GM12875 (cell line): Measurements from ENCODE around the gene BPGM.

Experiments
- H3K4me3 ChIP-seq: one replicate; pipeline ENCODE4 v1.5.1; 2011; ENCODE audit warnings: low read depth, low read length, control low read depth
- CTCF ChIP-seq: IDR thresholded peaks from 2 replicates; pipeline ENCODE4 v1.5.1; 2011; ENCODE audit warnings: low read depth, mild to moderate bottlenecking, control low read depth, inconsistent platforms, low read length, moderate library complexity, borderline replicate concordance; ENCODE audit not compliant: insufficient read depth

The BPGM gene

GRCh38 chr7:134649226-134649775 is 2.6 kb downstream of the BPGM start:
- no peak for TF ChIP-seq CTCF
- no peak overlapping the region for H3K4me3 ChIP-seq

- no peak overlapping the region for H3K4me3 ChIP-seq
- no peak for TF ChIP-seq CTCF
Measured at GRCh38 chr7:134651991-134652390, 5.3 kb downstream of the BPGM start.

- H3K4me3 ChIP-seq, result no peak overlapping the region
- TF ChIP-seq CTCF, result no peak
Measured at GRCh38 chr7:134654104-134654775, 7.6 kb downstream of the BPGM start.

- no peak overlapping the region for H3K4me3 ChIP-seq
- TF ChIP-seq CTCF, result no peak
Measured at GRCh38 chr7:134657526-134657925, 10.9 kb downstream of the BPGM start.

GRCh38 chr7:134660242-134660785 is 13.7 kb downstream of the BPGM start:
- H3K4me3 ChIP-seq, result no peak overlapping the region
- TF ChIP-seq CTCF, result no peak

GRCh38 chr7:134660961-134661376 is 14.3 kb downstream of the BPGM start:
- no peak for TF ChIP-seq CTCF

More at GRCh38 chr7:134660961-134661376, 14.3 kb downstream of the BPGM start:
- no peak overlapping the region for H3K4me3 ChIP-seq
